GM18519 (cell line): ENCODE data around the gene INO80D.
"Not testable (repeated sequence)": the region's sequence is repeated elsewhere in the genome, so short reads cannot be mapped to it uniquely, and the experiment has no call there.

Experiments used
- ATAC-seq: cut with Tn5 transposase; IDR thresholded peaks from one replicate; pipeline ENCODE4 v1.9.1; 2021; ENCODE audit warnings: mild to moderate bottlenecking, moderate library complexity; ENCODE audit not compliant: unreplicated experiment, low FRiP score

The INO80D gene

GRCh38 chr2:206083602-206084438, 2.2 kb downstream of the INO80D start:
- ATAC-seq: no peak

- ATAC-seq: no peak
Measured at GRCh38 chr2:206082298-206082843, 3.6 kb downstream of the INO80D start.

- ATAC-seq: no peak
Measured at GRCh38 chr2:206080927-206081326, 5.0 kb downstream of the INO80D start.

- ATAC-seq: no peak
Measured at GRCh38 chr2:206079699-206080465, 6.1 kb downstream of the INO80D start.

- not testable (repeated sequence) for ATAC-seq
Measured at GRCh38 chr2:206077879-206078278, 8.1 kb downstream of the INO80D start.

GRCh38 chr2:206075113-206075512, 10.9 kb downstream of the INO80D start:
- no peak for ATAC-seq

GRCh38 chr2:206071807-206072206, 14.2 kb downstream of the INO80D start:
- no peak for ATAC-seq

- ATAC-seq: no peak
Measured at GRCh38 chr2:206069417-206069816, 16.6 kb downstream of the INO80D start.

GRCh38 chr2:206068207-206068606, 17.8 kb downstream of the INO80D start:
- ATAC-seq: no peak

- ATAC-seq: no peak
Measured at GRCh38 chr2:206064077-206064476, 21.9 kb downstream of the INO80D start.

GRCh38 chr2:206063635-206064034, 22.3 kb downstream of the INO80D start:
- ATAC-seq: no peak

- no peak for ATAC-seq
Measured at GRCh38 chr2:206062724-206063123, 23.2 kb downstream of the INO80D start.

GRCh38 chr2:206056286-206056685, 29.7 kb downstream of the INO80D start:
- no peak for ATAC-seq

GRCh38 chr2:206054952-206055351, 31.0 kb downstream of the INO80D start:
- no peak for ATAC-seq

GRCh38 chr2:206051912-206052311, 34.1 kb downstream of the INO80D start:
- no peak for ATAC-seq

- no peak for ATAC-seq
Measured at GRCh38 chr2:206049392-206049791, 36.6 kb downstream of the INO80D start.

- ATAC-seq: no peak
Measured at GRCh38 chr2:206045251-206045650, 40.7 kb downstream of the INO80D start.

GRCh38 chr2:206040525-206040924, 45.4 kb downstream of the INO80D start:
- ATAC-seq: no peak

- ATAC-seq: not testable (repeated sequence)
Measured at GRCh38 chr2:206035393-206035792, 50.6 kb downstream of the INO80D start.

- ATAC-seq: not testable (repeated sequence)
Measured at GRCh38 chr2:206033452-206033851, 52.5 kb downstream of the INO80D start.

- no peak for ATAC-seq
Measured at GRCh38 chr2:206031950-206032567, 53.9 kb downstream of the INO80D start.
